ENCODE measurements around the gene YDJC.
"Not testable (repeated sequence)": the region's sequence is repeated elsewhere in the genome, so short reads cannot be mapped to it uniquely, and the experiment has no call there.

Gene YDJC

GRCh38 chr22:21609556-21610157 lies 20.2 kb downstream of the YDJC start:
- not testable (repeated sequence) for DNase-seq (ENCODE audit: low read depth in 2 of 2, low spot score in 1 of 2)

- DNase-seq (ENCODE audit: low read depth in 2 of 2, low spot score in 1 of 2): no peak
These were observed 23.0 kb downstream of the YDJC start for GRCh38 chr22:21606775-21607174.

DNA sequence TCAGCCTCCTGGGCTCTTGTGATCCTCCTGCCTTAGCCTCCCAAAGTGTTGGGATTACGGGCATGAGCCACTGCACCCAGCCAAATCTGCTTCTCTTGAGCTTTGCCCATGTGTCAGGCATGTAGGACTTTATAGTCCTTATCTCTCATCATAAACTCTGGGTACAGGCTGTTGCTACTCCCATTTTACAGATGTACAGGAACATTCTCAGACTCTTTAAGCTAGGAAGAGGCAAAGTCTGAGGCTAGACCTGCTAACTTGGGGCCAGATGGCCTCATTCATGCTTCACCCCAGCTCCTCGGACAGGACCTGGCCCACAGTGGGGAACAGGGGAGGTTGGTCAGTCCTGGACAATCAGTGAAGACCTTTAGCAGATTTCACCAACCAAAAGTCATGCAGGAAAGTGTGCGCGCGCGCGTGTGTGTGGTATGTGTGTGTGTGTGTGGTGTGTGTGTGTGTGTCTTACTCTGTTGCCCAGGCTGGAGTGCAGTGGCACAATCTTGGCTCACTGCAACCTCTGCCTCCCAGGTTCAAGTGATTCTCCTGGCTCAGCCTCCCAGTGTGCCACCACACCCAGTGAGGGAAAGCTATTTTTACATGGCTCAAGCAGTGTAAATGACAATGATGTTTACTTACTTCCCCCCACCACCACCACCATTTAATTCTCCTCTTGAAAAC lies 23.8 kb downstream of the YDJC start:
- DNase-seq (ENCODE audit: low read depth in 2 of 2, low spot score in 1 of 2): no peak

DNA sequence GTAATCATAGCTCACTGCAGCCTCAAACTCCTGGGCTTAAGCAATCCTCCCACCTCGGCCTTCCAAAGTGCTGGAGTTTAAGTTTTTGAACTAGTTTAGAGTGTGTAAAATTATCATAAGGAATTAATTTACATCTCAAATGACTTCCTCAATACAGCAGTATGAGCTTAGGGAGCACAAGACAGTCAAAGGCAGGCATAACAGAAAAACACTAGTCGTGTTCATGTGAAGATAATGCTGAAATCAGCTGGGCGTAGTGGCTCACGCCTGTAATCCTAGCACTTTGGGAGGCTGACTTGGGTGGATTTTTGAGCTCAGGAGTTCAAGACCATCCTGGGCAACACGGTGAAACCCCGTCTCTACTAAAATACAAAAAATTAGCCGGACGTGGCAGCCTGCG lies 25.8 kb downstream of the YDJC start:
- no peak for DNase-seq (ENCODE audit: low read depth in 2 of 2, low spot score in 1 of 2)

- DNase-seq (ENCODE audit: low read depth in 2 of 2, low spot score in 1 of 2): no peak
These were observed 27.2 kb downstream of the YDJC start for GRCh38 chr22:21602579-21602978.

- no peak for DNase-seq (ENCODE audit: low read depth in 2 of 2, low spot score in 1 of 2)
These were observed 30.5 kb downstream of the YDJC start for GRCh38 chr22:21599053-21599893.

DNA sequence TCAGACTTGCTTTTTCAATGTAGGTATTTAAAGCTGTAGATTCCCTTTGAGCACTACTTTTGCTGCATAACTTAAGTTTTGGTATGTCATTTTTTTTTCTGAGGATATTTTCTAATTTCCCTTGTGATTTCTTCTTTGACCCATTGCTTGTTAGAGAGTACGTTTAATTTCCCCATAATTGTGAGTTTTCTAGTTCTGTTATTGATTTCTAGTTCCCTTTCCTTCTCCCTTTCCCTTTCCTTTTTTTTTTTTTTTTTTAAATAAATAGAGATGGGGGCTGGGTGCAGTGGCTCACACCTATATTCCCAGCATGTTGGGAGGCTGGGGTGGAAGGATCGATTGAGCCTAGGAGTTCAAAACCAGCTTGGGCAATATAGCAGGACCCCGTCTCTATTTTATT lies 31.5 kb downstream of the YDJC start:
- DNase-seq (ENCODE audit: low read depth in 2 of 2, low spot score in 1 of 2): no peak

- not testable (repeated sequence) for DNase-seq (ENCODE audit: low read depth in 2 of 2, low spot score in 1 of 2)
These were observed 33.3 kb downstream of the YDJC start for GRCh38 chr22:21596356-21597135.

- no peak for DNase-seq (ENCODE audit: low read depth in 2 of 2, low spot score in 1 of 2)
These were observed 34.9 kb downstream of the YDJC start for GRCh38 chr22:21594865-21595452.

DNA sequence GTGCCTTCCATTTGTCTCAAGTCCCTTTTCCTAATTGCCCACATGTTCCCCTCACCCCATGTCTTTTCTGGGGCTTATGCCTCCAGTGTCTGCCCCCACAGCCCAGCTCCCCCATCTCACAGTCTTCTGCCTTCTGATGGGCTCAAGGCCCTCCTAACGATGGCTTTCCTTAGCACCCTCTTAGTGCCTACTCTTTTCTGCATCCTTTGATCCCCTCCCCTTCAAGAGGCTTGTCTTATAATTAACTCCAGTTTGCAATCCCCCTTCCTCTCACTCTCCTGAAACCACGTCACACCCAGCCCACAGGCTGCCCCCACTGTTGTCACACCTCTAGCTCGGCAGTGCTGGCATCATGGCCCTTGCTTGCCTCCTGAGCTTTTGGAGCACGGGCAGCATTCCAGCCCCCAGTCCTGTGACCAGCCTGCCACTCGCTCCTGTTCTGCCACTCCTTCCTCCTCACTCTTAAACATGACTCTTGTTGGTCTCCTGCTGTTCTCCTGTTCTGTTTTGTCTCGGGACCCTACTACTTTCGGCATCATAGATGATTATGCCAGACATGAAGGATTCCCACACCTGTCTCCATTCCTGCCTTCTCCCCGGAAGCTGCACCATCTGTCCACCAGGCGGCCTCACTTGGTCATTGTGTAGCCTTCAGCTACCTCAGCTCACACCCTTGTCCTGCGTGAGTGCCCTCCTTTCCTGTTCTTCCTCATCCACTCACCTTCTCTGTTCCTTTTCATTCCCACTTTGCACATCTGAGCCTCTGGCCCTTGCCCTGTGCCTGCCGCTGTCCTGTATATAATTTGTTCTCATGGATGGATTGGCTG lies 36.2 kb downstream of the YDJC start:
- no peak for DNase-seq (ENCODE audit: low read depth in 2 of 2, low spot score in 1 of 2)

DNA sequence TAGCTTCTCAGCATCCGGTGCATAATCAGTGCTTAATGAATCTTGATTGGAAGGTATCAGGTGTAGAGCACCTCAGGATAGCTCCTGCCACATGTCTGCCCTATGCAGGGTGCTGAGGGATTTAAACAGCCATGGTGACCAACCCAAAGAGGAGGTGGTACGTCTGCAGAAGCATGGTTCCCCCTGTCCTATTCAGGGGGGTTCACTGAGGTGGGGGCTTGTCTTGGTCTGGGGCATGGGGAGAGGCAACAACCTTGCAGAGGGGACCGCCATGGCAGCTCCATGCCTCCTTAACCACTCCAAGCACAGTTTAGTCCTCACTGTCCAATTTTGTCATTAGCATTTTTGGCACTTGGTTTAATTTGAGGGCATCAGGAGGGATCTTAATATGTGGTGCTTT lies 37.4 kb downstream of the YDJC start:
- no peak for DNase-seq (ENCODE audit: low read depth in 2 of 2, low spot score in 1 of 2)

- DNase-seq (ENCODE audit: low read depth in 2 of 2, low spot score in 1 of 2): no peak
These were observed 38.1 kb downstream of the YDJC start for GRCh38 chr22:21591695-21592094.

DNA sequence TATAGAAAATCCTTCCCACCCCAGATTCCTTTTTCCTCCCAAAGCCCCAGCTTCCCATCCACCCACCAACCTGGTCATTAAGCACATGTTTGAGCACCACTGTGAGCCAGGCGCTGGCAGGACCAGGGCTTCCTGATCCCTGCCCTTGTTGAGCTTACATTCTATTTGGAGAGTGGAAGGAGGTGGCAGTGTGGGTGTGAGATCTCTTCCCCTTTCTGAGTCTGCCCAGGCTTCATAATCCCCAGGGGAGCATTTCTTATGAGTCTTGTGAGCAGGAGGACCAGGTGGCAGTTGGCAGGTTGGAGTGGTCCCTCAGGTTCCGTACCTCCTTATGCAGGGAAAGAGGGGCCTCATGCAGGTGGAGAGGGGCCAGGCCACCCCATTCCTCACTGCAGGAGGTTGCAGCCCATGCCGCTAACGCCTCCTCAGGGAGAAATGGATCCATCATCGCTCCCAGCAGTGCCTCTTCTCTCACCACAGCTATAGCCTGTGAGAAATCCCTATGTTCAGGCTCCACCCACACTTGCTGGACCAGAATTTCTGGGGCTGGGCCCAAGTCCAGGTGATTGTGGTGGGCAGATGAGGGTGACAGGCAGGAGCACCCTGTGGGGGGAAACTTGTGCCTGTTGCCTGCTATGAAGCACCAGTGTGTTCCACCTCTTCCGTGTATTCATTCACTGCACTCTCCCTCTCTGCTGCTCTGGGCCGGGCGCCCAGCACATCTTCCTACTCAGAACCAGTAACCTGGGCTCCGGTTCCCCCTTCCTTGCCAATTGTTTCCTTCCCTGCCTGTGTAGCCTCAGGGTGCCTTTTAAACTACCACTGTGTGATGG lies 38.8 kb downstream of the YDJC start:
- DNase-seq (ENCODE audit: low read depth in 2 of 2, low spot score in 1 of 2): no peak

DNA sequence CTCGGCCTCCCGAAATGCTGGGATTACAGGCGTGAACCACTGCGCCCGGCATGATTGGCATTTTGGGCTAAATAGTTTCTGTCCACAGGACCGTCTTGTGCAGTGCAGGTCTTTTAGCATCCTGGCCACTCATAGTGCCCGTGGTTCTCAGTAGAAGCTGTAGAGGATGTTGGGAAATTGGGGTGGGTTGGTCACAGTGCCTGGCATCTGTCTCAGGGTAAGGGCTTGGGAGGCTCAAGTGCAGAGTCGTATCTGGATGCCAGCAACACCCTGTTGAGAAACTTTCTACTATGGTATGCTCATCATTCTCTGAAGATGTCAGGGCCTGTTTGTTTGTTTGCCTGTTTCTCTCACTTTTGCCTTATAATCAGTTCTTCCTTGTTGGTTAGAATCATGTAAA lies 40.4 kb downstream of the YDJC start:
- no peak for DNase-seq (ENCODE audit: low read depth in 2 of 2, low spot score in 1 of 2)

DNA sequence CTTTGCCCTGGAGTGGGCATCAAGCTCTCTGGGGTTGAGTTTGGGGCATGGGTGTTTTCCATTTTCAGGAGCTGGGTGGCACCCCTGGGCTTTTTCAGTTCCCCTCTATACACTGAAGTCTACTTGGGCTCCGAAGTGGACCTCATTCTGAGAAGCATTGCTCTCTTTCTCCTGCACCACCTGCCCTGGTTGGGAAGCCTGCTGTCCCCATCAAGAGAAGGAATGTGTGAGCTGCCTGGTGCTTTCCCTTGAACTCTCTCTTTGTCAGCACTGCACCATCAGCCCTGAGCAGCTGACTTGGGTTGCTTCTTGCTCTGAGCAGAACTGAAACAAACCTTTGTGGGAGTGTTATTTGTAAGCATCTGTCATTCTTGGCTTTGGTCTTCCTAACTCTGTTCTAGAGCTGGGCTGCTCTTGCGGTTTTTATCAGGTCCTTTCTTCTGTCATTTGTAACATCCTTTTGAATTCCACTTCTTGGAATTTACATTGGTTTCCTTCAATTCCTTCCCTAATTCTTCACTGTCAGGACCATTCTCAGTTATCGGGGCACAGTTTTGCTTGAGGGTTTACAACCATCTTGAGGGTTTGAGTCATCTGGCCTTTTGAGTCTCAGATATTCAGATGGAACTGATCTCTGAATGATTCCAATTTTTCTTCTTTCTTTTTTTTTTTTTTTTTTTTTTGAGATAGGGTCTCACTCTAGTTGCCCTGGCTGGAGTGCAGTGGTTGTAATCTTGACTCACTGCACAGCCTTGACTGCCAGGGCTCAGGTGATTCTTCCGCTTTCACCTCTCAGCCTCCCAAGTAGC lies 41.8 kb downstream of the YDJC start:
- no peak for DNase-seq (ENCODE audit: low read depth in 2 of 2, low spot score in 1 of 2)

DNA sequence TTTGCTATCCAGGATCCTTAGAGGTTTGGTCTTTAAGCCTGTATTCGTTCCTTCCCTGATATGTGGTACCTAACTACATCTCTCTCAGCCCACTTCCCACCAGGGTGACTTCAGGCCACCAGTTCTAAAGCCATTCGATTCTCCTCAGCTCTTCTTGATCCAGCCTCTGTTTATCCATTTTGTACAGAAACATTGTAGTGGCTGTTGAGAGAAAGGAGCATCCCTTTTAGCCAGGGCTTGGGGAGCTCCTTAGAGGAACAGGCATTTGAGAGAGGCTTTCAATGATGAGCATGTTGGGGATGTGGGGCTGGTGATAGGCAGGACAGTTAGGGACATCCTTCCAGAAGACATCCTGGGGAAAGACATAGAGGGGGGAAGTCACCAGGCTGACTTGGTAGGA lies 44.4 kb downstream of the YDJC start:
- DNase-seq (ENCODE audit: low read depth in 2 of 2, low spot score in 1 of 2): no peak

- no peak for DNase-seq (ENCODE audit: low read depth in 2 of 2, low spot score in 1 of 2)
These were observed 46.8 kb downstream of the YDJC start for GRCh38 chr22:21582801-21583740.
